ENCODE data around the gene CCDC159. TPM values are rescaled to one million over a fixed set of nuclear protein-coding genes. Genes with fewer than 3 reads are reported as not detected.

Gene CCDC159, protein sequence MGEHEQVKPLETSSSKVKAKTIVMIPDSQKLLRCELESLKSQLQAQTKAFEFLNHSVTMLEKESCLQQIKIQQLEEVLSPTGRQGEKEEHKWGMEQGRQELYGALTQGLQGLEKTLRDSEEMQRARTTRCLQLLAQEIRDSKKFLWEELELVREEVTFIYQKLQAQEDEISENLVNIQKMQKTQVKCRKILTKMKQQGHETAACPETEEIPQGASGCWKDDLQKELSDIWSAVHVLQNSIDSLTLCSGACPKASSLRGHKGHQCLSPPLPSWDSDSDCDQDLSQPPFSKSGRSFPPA
- total RNA-seq (2014; rRNA removed; shearing (Covaris generic)): 3.4 and 3.5 TPM in 2 replicates
- polyA plus RNA-seq (2016; fragmentation: Nextera tagmentation; extraction: Ambion mirVana): 5.1 and 6.2 TPM in 2 replicates
- long read RNA-seq, partial matches to known transcripts: 1 of 2 reads
- long read RNA-seq, other reads (novel, unspliced or antisense): 1 of 2 reads

DNA sequence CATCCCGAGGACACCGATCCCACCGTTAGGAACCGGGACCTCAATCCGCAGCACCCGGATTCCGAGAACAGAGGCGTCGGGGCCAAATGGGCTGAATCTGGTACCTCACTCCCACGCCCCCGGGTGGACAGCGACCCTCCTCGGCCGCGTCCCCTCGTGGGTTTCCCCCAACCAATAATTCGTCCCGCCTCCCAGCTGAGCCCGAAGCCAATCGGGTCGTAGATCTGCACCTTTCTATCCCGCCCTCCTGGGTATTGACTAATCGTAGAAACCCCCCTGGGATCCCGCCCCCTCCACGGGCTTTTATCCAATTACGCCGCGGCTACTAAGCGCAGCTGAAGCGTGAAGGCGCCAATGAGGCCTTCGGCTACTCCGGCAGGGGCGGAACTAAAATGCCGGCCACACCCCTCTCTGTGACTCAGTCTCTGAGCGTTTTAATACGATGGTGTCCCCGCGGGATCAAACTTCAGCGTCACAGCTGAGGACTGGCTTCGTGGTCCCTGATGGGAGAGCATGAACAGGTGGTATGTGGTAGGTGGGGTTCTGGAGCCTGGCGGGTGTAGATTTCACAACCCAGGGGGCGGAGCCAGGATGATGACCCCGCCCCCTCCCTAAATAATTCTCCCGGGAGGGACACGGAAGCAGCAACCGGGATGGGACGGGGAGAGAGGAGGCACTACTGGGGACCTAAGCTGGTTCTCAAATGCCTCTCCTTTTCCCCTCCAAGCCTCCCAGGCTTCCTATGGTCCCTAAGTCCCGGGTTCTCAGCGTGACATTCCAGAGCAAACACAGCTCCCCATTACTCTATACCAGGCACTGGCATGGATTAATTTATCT is at the start of gene CCDC159, which contains the start of gene TMEM205:
Gene CCDC159, plus strand, starts transcription at position 416 of the 837 bp plus-strand sequence. Its CDS starts 88 bp downstream, at position 504.
Gene TMEM205, minus strand, starts transcription at position 165 of the 837 bp plus-strand sequence. CDS start 649 bp downstream, outside the sequence.
- peak within 1 kb of the TSS; percentile 95 for H3K4me3 Mint-ChIP-seq
- H3K9me3 Mint-ChIP-seq: peaks cover 8% of the 10 kb centered on the region; the same call in 1 of the 3 replicates
- ATAC-seq (peak; percentile 96), DNase-seq (ENCODE audit: low spot score) (peak; percentile 100)
- H3K4me2 ChIP-seq: peak within 1 kb of the TSS; percentile 80
- H2AFZ ChIP-seq: peak within 1 kb of the TSS; percentile 45
- peaks cover 32% of the 10 kb centered on the region for H3K27me3 Mint-ChIP-seq (ENCODE audit: insufficient read depth, low read depth, poor library complexity)
- no peaks in the 10 kb centered on the region for H3K27me3 ChIP-seq (ENCODE audit: insufficient read depth)
- peaks cover 5% of the 10 kb centered on the region; the same call in 1 of the 2 replicates for H3K4me1 ChIP-seq (ENCODE audit: insufficient read depth)
- H3K36me3 Mint-ChIP-seq (ENCODE audit: low read depth): peaks cover 12% of the 10 kb centered on the region
- no peaks in the 10 kb centered on the region for H4K20me1 ChIP-seq (replicated peaks; ENCODE audit: insufficient read depth)
- H3K79me2 ChIP-seq (replicated peaks; ENCODE audit: insufficient read depth): no peaks in the 10 kb centered on the region
- peak within 1 kb of the TSS; percentile 61 for H3K4me3 ChIP-seq
- H3K36me3 ChIP-seq (ENCODE audit: insufficient read depth): no peaks in the 10 kb centered on the region
- H3K27ac Mint-ChIP-seq: peak within 1 kb of the TSS; percentile 93
- no peaks in the 10 kb centered on the region for H3K9me2 ChIP-seq (ENCODE audit: insufficient read depth)
- H3F3A ChIP-seq (replicated peaks; ENCODE audit: low read depth): no peaks in the 10 kb centered on the region
- H3K4me1 Mint-ChIP-seq: peaks cover 21% of the 10 kb centered on the region
- 0 out of 2 replicates have a peak within 1 kb of the TSS, but pooled peaks have one; percentile 0 for H3K27ac ChIP-seq (ENCODE audit: low read depth)
- TF ChIP-seq CREB1 (CRISPR knock-in tag; IDR thresholded peaks at IDR 0.05; ENCODE audit: low read depth) (peak; percentile 82), NANOG (IDR thresholded peaks at IDR 0.05; ENCODE audit: borderline replicate concordance) (no peak), ZNF331 (CRISPR knock-in tag; IDR thresholded peaks at IDR 0.05; ENCODE audit: low read depth) (no peak), STAT1 (IDR thresholded peaks at IDR 0.05; ENCODE audit: unreplicated experiment) (no peak), EZH2 (IDR thresholded peaks at IDR 0.05; ENCODE audit: low read depth, unreplicated experiment) (no peak), ZNF114 (CRISPR knock-in tag; IDR thresholded peaks at IDR 0.05) (no peak), POLR2AphosphoS5 (IDR thresholded peaks at IDR 0.05; ENCODE audit: low read depth) (peak; percentile 54), EZH2phosphoT487 (IDR thresholded peaks at IDR 0.05; ENCODE audit: unreplicated experiment) (no peak)
- TF ChIP-seq, protein P1, sequence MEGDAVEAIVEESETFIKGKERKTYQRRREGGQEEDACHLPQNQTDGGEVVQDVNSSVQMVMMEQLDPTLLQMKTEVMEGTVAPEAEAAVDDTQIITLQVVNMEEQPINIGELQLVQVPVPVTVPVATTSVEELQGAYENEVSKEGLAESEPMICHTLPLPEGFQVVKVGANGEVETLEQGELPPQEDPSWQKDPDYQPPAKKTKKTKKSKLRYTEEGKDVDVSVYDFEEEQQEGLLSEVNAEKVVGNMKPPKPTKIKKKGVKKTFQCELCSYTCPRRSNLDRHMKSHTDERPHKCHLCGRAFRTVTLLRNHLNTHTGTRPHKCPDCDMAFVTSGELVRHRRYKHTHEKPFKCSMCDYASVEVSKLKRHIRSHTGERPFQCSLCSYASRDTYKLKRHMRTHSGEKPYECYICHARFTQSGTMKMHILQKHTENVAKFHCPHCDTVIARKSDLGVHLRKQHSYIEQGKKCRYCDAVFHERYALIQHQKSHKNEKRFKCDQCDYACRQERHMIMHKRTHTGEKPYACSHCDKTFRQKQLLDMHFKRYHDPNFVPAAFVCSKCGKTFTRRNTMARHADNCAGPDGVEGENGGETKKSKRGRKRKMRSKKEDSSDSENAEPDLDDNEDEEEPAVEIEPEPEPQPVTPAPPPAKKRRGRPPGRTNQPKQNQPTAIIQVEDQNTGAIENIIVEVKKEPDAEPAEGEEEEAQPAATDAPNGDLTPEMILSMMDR (conservative IDR thresholded peaks at IDR 0.05; ENCODE audit: low read depth in 2 of 2): 0 out of 4 replicates have a peak, but pooled peaks of 1 of the 2 experiments have one; percentile 15
- TF ChIP-seq, protein P2, sequence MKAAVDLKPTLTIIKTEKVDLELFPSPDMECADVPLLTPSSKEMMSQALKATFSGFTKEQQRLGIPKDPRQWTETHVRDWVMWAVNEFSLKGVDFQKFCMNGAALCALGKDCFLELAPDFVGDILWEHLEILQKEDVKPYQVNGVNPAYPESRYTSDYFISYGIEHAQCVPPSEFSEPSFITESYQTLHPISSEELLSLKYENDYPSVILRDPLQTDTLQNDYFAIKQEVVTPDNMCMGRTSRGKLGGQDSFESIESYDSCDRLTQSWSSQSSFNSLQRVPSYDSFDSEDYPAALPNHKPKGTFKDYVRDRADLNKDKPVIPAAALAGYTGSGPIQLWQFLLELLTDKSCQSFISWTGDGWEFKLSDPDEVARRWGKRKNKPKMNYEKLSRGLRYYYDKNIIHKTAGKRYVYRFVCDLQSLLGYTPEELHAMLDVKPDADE (IDR thresholded peaks at IDR 0.05): no peak
- TF ChIP-seq, protein P3, sequence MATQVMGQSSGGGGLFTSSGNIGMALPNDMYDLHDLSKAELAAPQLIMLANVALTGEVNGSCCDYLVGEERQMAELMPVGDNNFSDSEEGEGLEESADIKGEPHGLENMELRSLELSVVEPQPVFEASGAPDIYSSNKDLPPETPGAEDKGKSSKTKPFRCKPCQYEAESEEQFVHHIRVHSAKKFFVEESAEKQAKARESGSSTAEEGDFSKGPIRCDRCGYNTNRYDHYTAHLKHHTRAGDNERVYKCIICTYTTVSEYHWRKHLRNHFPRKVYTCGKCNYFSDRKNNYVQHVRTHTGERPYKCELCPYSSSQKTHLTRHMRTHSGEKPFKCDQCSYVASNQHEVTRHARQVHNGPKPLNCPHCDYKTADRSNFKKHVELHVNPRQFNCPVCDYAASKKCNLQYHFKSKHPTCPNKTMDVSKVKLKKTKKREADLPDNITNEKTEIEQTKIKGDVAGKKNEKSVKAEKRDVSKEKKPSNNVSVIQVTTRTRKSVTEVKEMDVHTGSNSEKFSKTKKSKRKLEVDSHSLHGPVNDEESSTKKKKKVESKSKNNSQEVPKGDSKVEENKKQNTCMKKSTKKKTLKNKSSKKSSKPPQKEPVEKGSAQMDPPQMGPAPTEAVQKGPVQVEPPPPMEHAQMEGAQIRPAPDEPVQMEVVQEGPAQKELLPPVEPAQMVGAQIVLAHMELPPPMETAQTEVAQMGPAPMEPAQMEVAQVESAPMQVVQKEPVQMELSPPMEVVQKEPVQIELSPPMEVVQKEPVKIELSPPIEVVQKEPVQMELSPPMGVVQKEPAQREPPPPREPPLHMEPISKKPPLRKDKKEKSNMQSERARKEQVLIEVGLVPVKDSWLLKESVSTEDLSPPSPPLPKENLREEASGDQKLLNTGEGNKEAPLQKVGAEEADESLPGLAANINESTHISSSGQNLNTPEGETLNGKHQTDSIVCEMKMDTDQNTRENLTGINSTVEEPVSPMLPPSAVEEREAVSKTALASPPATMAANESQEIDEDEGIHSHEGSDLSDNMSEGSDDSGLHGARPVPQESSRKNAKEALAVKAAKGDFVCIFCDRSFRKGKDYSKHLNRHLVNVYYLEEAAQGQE (IDR thresholded peaks at IDR 0.05; ENCODE audit: unreplicated experiment): no peak
